Vagina (tissue), 2 donors: ENCODE measurements around the gene FBXO33. TPM values are rescaled to one million over a fixed set of nuclear protein-coding genes. Genes with fewer than 3 reads are reported as not detected.

Experiments
- DNase-seq, 2 donors: peaks; one replicate each; pipeline ENCODE4 v3.0.0-alpha.2; 2017; ENCODE audit errors: extremely low spot score in 2 of 2
- H3K27ac ChIP-seq: fragments of 200-600 bp; sonication (generic); one replicate; pipeline ENCODE4 v1.5.1; 2019
- H3K27me3 ChIP-seq: fragments of 200-600 bp; sonication (generic); one replicate; pipeline ENCODE4 v1.5.1; 2019
- H3K36me3 ChIP-seq, 2 donors: fragments of 200-600 bp; sonication (generic); one replicate each; pipeline ENCODE4 v1.5.1; 2017 to 2019
- H3K4me1 ChIP-seq: fragments of 200-600 bp; sonication (generic); one replicate; pipeline ENCODE4 v1.5.1; 2019
- H3K4me3 ChIP-seq, 2 donors: fragments of 200-600 bp; sonication (generic); 1 replicate in 1 of 2; 2 replicates in 1 of 2; pipeline ENCODE4 v1.5.1; 2016 to 2019
- H3K9me3 ChIP-seq: fragments of 200-600 bp; sonication (generic); one replicate; pipeline ENCODE4 v1.5.1; 2019
- POLR2A ChIP-seq, 2 donors: fragments of 450-650 bp; IDR thresholded peaks; one replicate each; pipeline ENCODE4 v1.6.1; 2017; ENCODE audit warnings: antibody characterized with exemption in 2 of 2, mild to moderate bottlenecking in 2 of 2, moderate library complexity in 2 of 2
- POLR2AphosphoS5 ChIP-seq, 2 donors: sonication (generic); formaldehyde crosslinking; IDR thresholded peaks; one replicate each; pipeline ENCODE4 v1.9.0; 2017; ENCODE audit warnings: antibody characterized with exemption in 2 of 2, mild to moderate bottlenecking in 2 of 2, low read depth in 1 of 2; ENCODE audit not compliant: insufficient read depth in 1 of 2
- intact Hi-C: fragments of 100-400 bp; cut with DNase I; formaldehyde crosslinking; loops from one replicate; pipeline ENCODE4 v1.15.1; 2023
- total RNA-seq: library from RNA; depleted of rRNA; stranded (reverse); fragments of >200 nt; gene quantifications from one replicate; pipeline ENCODE4 v1.2.3, GENCODE V29; 2016
- TF ChIP-seq, protein P1 (sequence below), 3 experiments: fragments of 450-650 bp in 2 of 3; fragments of 200-600 bp in 1 of 3; sonication (generic) in 1 of 3; IDR thresholded peaks; one replicate each; pipeline ENCODE4 v1.5.1; 2017 to 2019; ENCODE audit warnings: antibody characterized with exemption in 3 of 3, mild to moderate bottlenecking in 2 of 3, moderate library complexity in 2 of 3

The FBXO33 gene
- total RNA-seq, 1 donor from 2014 or later, result 11.5 TPM

DNA sequence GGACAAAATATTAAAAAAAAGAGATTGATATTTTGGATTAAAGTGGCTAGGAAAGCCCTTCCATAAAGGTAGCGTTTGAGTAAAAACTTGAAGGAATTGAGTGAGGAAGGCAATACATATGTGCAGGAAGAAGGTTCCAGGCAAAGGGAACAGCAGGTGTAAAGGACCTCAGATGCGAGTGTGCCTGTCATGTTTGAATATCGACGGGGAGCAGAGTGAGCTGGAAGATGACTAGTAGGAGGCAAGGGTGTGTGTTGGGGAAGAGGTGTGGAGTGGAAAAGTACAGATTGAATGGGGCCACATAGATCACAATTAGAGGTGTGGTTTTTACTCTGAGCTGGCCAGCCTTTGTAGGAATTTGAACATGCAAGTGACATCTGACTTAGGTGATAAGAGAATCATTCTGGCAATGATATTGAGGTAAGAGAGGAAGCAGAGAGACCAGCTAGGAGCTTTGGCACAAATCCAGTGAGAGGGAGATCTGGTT lies 15.0 kb upstream of the FBXO33 start:
- TF ChIP-seq POLR2AphosphoS5 (IDR thresholded peaks at IDR 0.05; ENCODE audit: insufficient read depth in 1 of 2, low read depth in 1 of 2), result no peak
- no peak for TF ChIP-seq POLR2A (IDR thresholded peaks at IDR 0.05)
- TF ChIP-seq, protein P1, sequence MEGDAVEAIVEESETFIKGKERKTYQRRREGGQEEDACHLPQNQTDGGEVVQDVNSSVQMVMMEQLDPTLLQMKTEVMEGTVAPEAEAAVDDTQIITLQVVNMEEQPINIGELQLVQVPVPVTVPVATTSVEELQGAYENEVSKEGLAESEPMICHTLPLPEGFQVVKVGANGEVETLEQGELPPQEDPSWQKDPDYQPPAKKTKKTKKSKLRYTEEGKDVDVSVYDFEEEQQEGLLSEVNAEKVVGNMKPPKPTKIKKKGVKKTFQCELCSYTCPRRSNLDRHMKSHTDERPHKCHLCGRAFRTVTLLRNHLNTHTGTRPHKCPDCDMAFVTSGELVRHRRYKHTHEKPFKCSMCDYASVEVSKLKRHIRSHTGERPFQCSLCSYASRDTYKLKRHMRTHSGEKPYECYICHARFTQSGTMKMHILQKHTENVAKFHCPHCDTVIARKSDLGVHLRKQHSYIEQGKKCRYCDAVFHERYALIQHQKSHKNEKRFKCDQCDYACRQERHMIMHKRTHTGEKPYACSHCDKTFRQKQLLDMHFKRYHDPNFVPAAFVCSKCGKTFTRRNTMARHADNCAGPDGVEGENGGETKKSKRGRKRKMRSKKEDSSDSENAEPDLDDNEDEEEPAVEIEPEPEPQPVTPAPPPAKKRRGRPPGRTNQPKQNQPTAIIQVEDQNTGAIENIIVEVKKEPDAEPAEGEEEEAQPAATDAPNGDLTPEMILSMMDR (IDR thresholded peaks at IDR 0.05), result no peak
- intact Hi-C loops, result no loop called here
- Histone ChIP-seq H3K36me3 (no peaks in the 10 kb centered on the region), H3K4me1 (no peaks in the 10 kb centered on the region), H3K4me3 (no peak overlapping the region), H3K27me3 (no peaks in the 10 kb centered on the region), H3K27ac (no peak overlapping the region), H3K9me3 (no peaks in the 10 kb centered on the region)
- no peak for DNase-seq

DNA sequence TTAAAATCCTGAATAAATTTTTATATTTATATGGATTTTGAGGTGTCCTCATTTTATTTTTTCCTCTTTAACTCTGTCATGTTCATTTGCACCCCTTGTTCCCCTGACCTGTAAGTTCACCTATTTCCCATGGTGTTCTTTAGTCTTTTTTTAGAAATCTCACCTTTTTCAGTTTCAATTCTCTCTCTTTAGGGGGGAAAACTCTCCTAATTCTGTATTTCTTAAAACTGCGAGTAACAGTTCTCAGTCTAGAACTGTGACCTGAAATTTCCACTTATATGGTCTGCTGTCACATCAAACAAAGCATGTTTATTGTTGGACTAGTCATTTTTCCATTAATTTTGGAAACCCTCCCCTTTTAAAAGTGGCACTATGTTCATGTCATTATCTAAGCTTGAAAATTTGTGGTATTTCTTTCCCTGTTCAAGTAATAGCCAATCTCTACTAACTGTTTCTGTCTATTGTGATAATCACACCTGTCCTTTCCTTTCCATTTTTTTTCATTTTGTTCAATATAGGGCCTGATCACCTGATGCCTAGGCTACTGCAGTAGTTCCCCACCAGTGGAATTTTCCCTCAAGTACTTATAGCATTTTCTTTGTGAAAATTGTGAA lies 14.0 kb upstream of the FBXO33 start:
- Histone ChIP-seq H3K9me3 (no peaks in the 10 kb centered on the region), H3K4me1 (no peaks in the 10 kb centered on the region), H3K27me3 (no peaks in the 10 kb centered on the region), H3K36me3 (no peaks in the 10 kb centered on the region), H3K27ac (no peak overlapping the region), H3K4me3 (no peak overlapping the region)
- DNase-seq, result no peak
- intact Hi-C loops, result no loop called here
- no peak for TF ChIP-seq POLR2AphosphoS5 (IDR thresholded peaks at IDR 0.05; ENCODE audit: insufficient read depth in 1 of 2, low read depth in 1 of 2)

DNA sequence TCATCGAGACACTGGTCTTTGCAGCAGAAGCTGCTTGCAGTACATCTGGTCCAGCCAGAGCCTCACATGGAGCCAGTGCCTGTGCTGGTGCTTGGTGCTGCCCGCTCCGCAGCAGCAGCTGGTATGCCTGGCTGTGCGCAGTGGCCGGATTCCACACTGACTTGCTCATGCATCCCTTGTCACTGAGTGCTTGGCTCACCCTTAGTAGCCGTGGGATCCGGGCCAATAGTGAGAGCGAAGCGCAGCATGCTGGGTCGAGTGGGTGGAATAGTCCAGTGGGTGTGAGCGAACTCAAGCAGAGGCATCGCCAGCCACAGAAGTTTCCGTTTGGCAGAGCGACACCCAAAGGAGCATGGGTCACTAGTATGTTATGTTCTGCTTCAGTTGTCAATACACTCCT lies 10.1 kb upstream of the FBXO33 start:
- DNase-seq, result no peak
- no peaks in the 10 kb centered on the region for H3K9me3 ChIP-seq
- no peaks in the 10 kb centered on the region for H3K27me3 ChIP-seq
- intact Hi-C loops, result no loop called here
- no peaks in the 10 kb centered on the region for H3K4me1 ChIP-seq
- no peak for TF ChIP-seq POLR2A (IDR thresholded peaks at IDR 0.05)
- TF ChIP-seq, protein P1 (IDR thresholded peaks at IDR 0.05), result no peak
- no peak for TF ChIP-seq POLR2AphosphoS5 (IDR thresholded peaks at IDR 0.05; ENCODE audit: insufficient read depth in 1 of 2, low read depth in 1 of 2)
- H3K4me3 ChIP-seq, result no peak overlapping the region
- H3K27ac ChIP-seq, result no peak overlapping the region
- H3K36me3 ChIP-seq, result no peaks in the 10 kb centered on the region

DNA sequence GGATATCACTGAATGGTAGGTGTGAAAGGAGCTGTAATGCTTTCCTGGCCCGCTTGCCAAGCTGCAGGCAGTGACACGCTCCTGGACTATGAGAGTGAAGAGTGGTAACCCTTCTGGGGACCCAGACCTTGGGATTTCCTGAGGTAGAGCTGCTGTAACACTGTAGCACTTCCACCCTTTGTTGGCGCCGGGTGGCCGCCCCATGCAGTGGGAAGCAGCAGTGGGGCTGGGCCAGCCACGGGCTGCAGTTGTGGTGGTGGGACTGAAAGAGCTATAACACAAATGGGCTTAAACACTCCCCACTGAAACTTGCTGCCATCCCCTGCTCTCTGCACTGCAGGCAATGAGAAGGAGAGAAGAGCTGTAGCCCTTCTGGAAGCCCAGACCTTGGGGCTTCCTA lies 9.6 kb upstream of the FBXO33 start:
- no peak for DNase-seq
- no peaks in the 10 kb centered on the region for H3K36me3 ChIP-seq
- TF ChIP-seq POLR2AphosphoS5 (IDR thresholded peaks at IDR 0.05; ENCODE audit: insufficient read depth in 1 of 2, low read depth in 1 of 2) (no peak), POLR2A (IDR thresholded peaks at IDR 0.05) (no peak)
- TF ChIP-seq, protein P1 (IDR thresholded peaks at IDR 0.05), result no peak
- no peak overlapping the region for H3K27ac ChIP-seq
- intact Hi-C loops, result no loop called here
- H3K4me3 ChIP-seq, result no peak overlapping the region
- no peaks in the 10 kb centered on the region for H3K9me3 ChIP-seq
- no peaks in the 10 kb centered on the region for H3K4me1 ChIP-seq
- H3K27me3 ChIP-seq, result no peaks in the 10 kb centered on the region

GRCh38 chr14:39440975-39441374 lies 8.7 kb upstream of the FBXO33 start:
- TF ChIP-seq POLR2AphosphoS5 (IDR thresholded peaks at IDR 0.05; ENCODE audit: insufficient read depth in 1 of 2, low read depth in 1 of 2), result no peak
- TF ChIP-seq POLR2A (IDR thresholded peaks at IDR 0.05), result no peak
- TF ChIP-seq, protein P1 (IDR thresholded peaks at IDR 0.05), result no peak
- H3K27me3 ChIP-seq, result no peaks in the 10 kb centered on the region
- no peaks in the 10 kb centered on the region for H3K9me3 ChIP-seq
- no peak overlapping the region for H3K4me3 ChIP-seq
- H3K27ac ChIP-seq, result no peak overlapping the region
- no peaks in the 10 kb centered on the region for H3K36me3 ChIP-seq
- H3K4me1 ChIP-seq, result no peaks in the 10 kb centered on the region
- intact Hi-C loops, result no loop called here
- no peak for DNase-seq
